HEK293T (cell line): ENCODE measurements around the gene DHRS3.

Experiments used
- ARNT ChIP-seq: fragments of 450-650 bp; IDR thresholded peaks from 2 replicates; pipeline ENCODE4 v1.6.1; 2017; ENCODE audit warnings: mild to moderate bottlenecking
- BHLHE40 ChIP-seq: fragments of 450-650 bp; IDR thresholded peaks from 2 replicates; pipeline ENCODE4 v1.6.1; 2016; ENCODE audit warnings: mild to moderate bottlenecking, moderate library complexity, borderline replicate concordance
- ELF4 ChIP-seq: fragments of 450-650 bp; IDR thresholded peaks from 2 replicates; pipeline ENCODE4 v1.6.1; 2017; ENCODE audit warnings: antibody characterized with exemption
- FOXM1 ChIP-seq: fragments of 450-650 bp; IDR thresholded peaks from 2 replicates; pipeline ENCODE4 v1.6.1; 2017; ENCODE audit warnings: mild to moderate bottlenecking, borderline replicate concordance
- HDGF ChIP-seq: fragments of 450-650 bp; IDR thresholded peaks from 2 replicates; pipeline ENCODE4 v1.6.1; 2017; ENCODE audit warnings: antibody characterized with exemption, borderline replicate concordance
- L3MBTL2 ChIP-seq: fragments of 450-650 bp; conservative IDR thresholded peaks from 2 replicates; pipeline ENCODE4 v1.6.1; 2016; ENCODE audit warnings: mild to moderate bottlenecking
- LEF1 ChIP-seq: fragments of 450-650 bp; IDR thresholded peaks from 2 replicates; pipeline ENCODE4 v1.6.1; 2017; ENCODE audit warnings: mild to moderate bottlenecking, borderline replicate concordance
- PKNOX1 ChIP-seq: fragments of 450-650 bp; IDR thresholded peaks from 2 replicates; pipeline ENCODE4 v1.6.1; 2016
- SP1 ChIP-seq: fragments of 450-650 bp; IDR thresholded peaks from 2 replicates; pipeline ENCODE4 v1.6.1; 2017
- SUZ12 ChIP-seq: fragments of 450-650 bp; IDR thresholded peaks from 2 replicates; pipeline ENCODE4 v1.6.1; 2016; ENCODE audit warnings: mild to moderate bottlenecking
- TARDBP ChIP-seq: fragments of 450-650 bp; IDR thresholded peaks from 2 replicates; pipeline ENCODE4 v1.6.1; 2016

GRCh38 chr1:12540580-12541273, 77.3 kb downstream of the DHRS3 start:
- TF ChIP-seq PKNOX1 (no peak), TARDBP (no peak), SP1 (no peak), FOXM1 (no peak), HDGF (0 out of 2 replicates have a peak, but pooled peaks have one; percentile 38), ELF4 (no peak), ARNT (no peak), BHLHE40 (no peak), SUZ12 (no peak), LEF1 (no peak), L3MBTL2 (no peak)
